HL-60 (cell line): ENCODE data around the gene OR7G1.

ENCODE experiments used
- DNase-seq, 2 experiments: peaks; one replicate each; pipeline ENCODE4 v3.0.0-alpha.2; 2010 to 2020; ENCODE audit warnings: low read depth in 1 of 2, low spot score in 1 of 2
- H3K27ac ChIP-seq: fragments of 250-450 bp; sonication (Bioruptor Pico); replicated peaks from 2 replicates; pipeline ENCODE4 v1.5.1; 2020; ENCODE audit warnings: mild to moderate bottlenecking, moderate library complexity
- H3K27me3 ChIP-seq: fragments of 250-450 bp; sonication (Bioruptor Pico); 2 replicates; pipeline ENCODE4 v1.5.1; 2021; ENCODE audit warnings: mild to moderate bottlenecking, moderate library complexity; ENCODE audit not compliant: insufficient read depth, poor library complexity, severe bottlenecking
- H3K4me3 ChIP-seq: replicated peaks from 2 replicates; pipeline ENCODE4 v1.5.1; 2011; ENCODE audit warnings: mild to moderate bottlenecking, control low read depth, low read length; ENCODE audit not compliant: insufficient read depth
- CTCF ChIP-seq: IDR thresholded peaks from one replicate; pipeline ENCODE4 v1.5.1; 2011; ENCODE audit warnings: low read length, control low read depth, inconsistent platforms; ENCODE audit not compliant: insufficient read depth
- GABPA ChIP-seq: IDR thresholded peaks from 2 replicates; pipeline ENCODE4 v1.6.1; 2012; ENCODE audit warnings: low read depth
- POLR2AphosphoS5 ChIP-seq: IDR thresholded peaks from 2 replicates; pipeline ENCODE4 v1.6.1; 2012; ENCODE audit warnings: low read depth
- REST ChIP-seq: IDR thresholded peaks from 2 replicates; pipeline ENCODE4 v1.6.1; 2012; ENCODE audit warnings: low read depth; ENCODE audit not compliant: insufficient replicate concordance
- SPI1 ChIP-seq: IDR thresholded peaks from 2 replicates; pipeline ENCODE4 v1.6.1; 2012; ENCODE audit warnings: low read depth, mild to moderate bottlenecking, borderline replicate concordance
- long read RNA-seq: library from polyadenylated mRNA; unstranded; transcript quantifications from one replicate; pipeline ENCODE4 v2.0.0, GENCODE V29; 2020

The OR7G1 gene
- long read RNA-seq, result 0 reads

- Histone ChIP-seq H3K27ac (no peak within 1 kb of the TSS), H3K27me3 (no peaks in the 10 kb centered on the region), H3K4me3 (no peak within 1 kb of the TSS)
- TF ChIP-seq REST (no peak), GABPA (no peak), SPI1 (no peak), POLR2AphosphoS5 (no peak), CTCF (no peak)
- no peak for DNase-seq
Observed at GRCh38 chr19:9115307-9115813, at the start of gene OR7G1. Gene OR7G1 (minus strand): TSS chr19:9115763. CDS start chr19:9115763, 0 bp downstream.

GRCh38 chr19:9165261-9165660 is 49.7 kb upstream of the OR7G1 start:
- Histone ChIP-seq H3K27ac (no peak overlapping the region), H3K4me3 (no peak overlapping the region), H3K27me3 (no peaks in the 10 kb centered on the region)
- no peak for TF ChIP-seq REST
- TF ChIP-seq GABPA, result no peak
- no peak for TF ChIP-seq CTCF
- no peak for TF ChIP-seq SPI1
- no peak for TF ChIP-seq POLR2AphosphoS5
- no peak for DNase-seq

- DNase-seq, result no peak
Observed at GRCh38 chr19:9161427-9161826, 45.9 kb upstream of the OR7G1 start.

More at GRCh38 chr19:9161427-9161826, 45.9 kb upstream of the OR7G1 start:
- no peaks in the 10 kb centered on the region for H3K27me3 ChIP-seq
- no peak overlapping the region for H3K27ac ChIP-seq
- no peak overlapping the region for H3K4me3 ChIP-seq
- no peak for TF ChIP-seq POLR2AphosphoS5
- no peak for TF ChIP-seq GABPA
- no peak for TF ChIP-seq CTCF
- TF ChIP-seq REST, result no peak
- no peak for TF ChIP-seq SPI1
